IMR-90 (cell line): Measurements from ENCODE around the gene HDAC10. TPM values are rescaled to one million over a fixed set of nuclear protein-coding genes. Genes with fewer than 3 reads are reported as not detected.

Source experiments
- ATAC-seq: fragments of 200-7000 bp; cut with Tn5 transposase; 2 replicates; pipeline ENCODE4 v1.9.1; 2020; ENCODE audit warnings: low read depth, mild to moderate bottlenecking, moderate library complexity
- BruUV-seq: library from RNA; stranded (reverse); fragments of 400-500 nt; replicated peaks from 2 replicates; lab custom pipeline; 2021; lab: Mats Ljungman, UMichigan
- CTCF ChIA-PET: fragments of 300-600 bp; formaldehyde crosslinking; extraction: SDS; loops from one replicate; lab custom pipeline; 2021; ENCODE audit warnings: antibody characterized with exemption; lab: Yijun Ruan, JAX
- POLR2A ChIA-PET: fragments of 300-600 bp; sonication (Branson Sonifier 250); formaldehyde crosslinking; loops from one replicate; lab custom pipeline; 2022; ENCODE audit warnings: antibody characterized with exemption; ENCODE audit not compliant: unreplicated experiment; lab: Charles Lee
- DNase-seq: peaks from one replicate; pipeline ENCODE4 v3.0.0; 2013
- H2AFZ ChIP-seq: replicated peaks from 2 replicates; pipeline ENCODE3; 2013; ENCODE audit warnings: low read length, mild to moderate bottlenecking; ENCODE audit not compliant: poor library complexity
- H2AK5ac ChIP-seq: 2 replicates; pipeline ENCODE4 v1.6.1; 2013; ENCODE audit warnings: low read depth, low read length, inconsistent platforms
- H2AK9ac ChIP-seq: replicated peaks from 2 replicates; pipeline ENCODE3; 2013; ENCODE audit warnings: mild to moderate bottlenecking, low read depth, low read length, moderate library complexity; ENCODE audit not compliant: poor library complexity
- H2BK120ac ChIP-seq: 2 replicates; pipeline ENCODE4 v1.6.1; 2013; ENCODE audit warnings: low read depth, low read length, inconsistent platforms
- H2BK15ac ChIP-seq: 3 replicates; pipeline ENCODE4 v1.6.1; 2013; ENCODE audit warnings: low read depth, low read length, inconsistent platforms
- H2BK20ac ChIP-seq: 2 replicates; pipeline ENCODE4 v1.6.1; 2013; ENCODE audit warnings: low read depth, mild to moderate bottlenecking, inconsistent platforms, low read length, moderate library complexity
- H2BK5ac ChIP-seq: 2 replicates; pipeline ENCODE4 v1.6.1; 2013; ENCODE audit warnings: mild to moderate bottlenecking, low read depth, low read length, inconsistent platforms; ENCODE audit not compliant: poor library complexity, severe bottlenecking
- H3K14ac ChIP-seq: replicated peaks from 2 replicates; pipeline ENCODE4 v1.6.1; 2013; ENCODE audit warnings: low read depth, low read length, inconsistent platforms
- H3K18ac ChIP-seq: 2 replicates; pipeline ENCODE4 v1.6.1; 2013; ENCODE audit warnings: low read depth, low read length, control low read depth
- H3K23ac ChIP-seq: 2 replicates; pipeline ENCODE4 v1.6.1; 2013; ENCODE audit warnings: low read depth, low read length, inconsistent platforms
- H3K27ac ChIP-seq: 2 replicates; pipeline ENCODE4 v1.5.1; 2013; ENCODE audit warnings: mild to moderate bottlenecking, control low read depth, low read length; ENCODE audit not compliant: insufficient read depth
- H3K27me3 ChIP-seq: 2 replicates; pipeline ENCODE4 v1.6.1; 2013; ENCODE audit warnings: low read length; ENCODE audit not compliant: control insufficient read depth, insufficient read depth
- H3K36me3 ChIP-seq: 2 replicates; pipeline ENCODE4 v1.6.1; 2013; ENCODE audit warnings: low read length, mixed read lengths; ENCODE audit not compliant: control insufficient read depth, insufficient read depth
- H3K4ac ChIP-seq: 2 replicates; pipeline ENCODE4 v1.6.1; 2013; ENCODE audit warnings: low read depth, low read length, inconsistent platforms
- H3K4me1 ChIP-seq: 2 replicates; pipeline ENCODE4 v1.6.1; 2013; ENCODE audit warnings: low read length, mixed read lengths; ENCODE audit not compliant: control insufficient read depth, insufficient read depth
- H3K4me2 ChIP-seq: 2 replicates; pipeline ENCODE4 v1.6.1; 2013; ENCODE audit warnings: low read depth, mild to moderate bottlenecking, control low read depth, low read length, moderate library complexity
- H3K4me3 ChIP-seq: 2 replicates; pipeline ENCODE4 v1.5.1; 2013; ENCODE audit warnings: low read depth, mild to moderate bottlenecking, control low read depth, low read length, moderate library complexity; ENCODE audit not compliant: insufficient read depth
- H3K56ac ChIP-seq: 2 replicates; pipeline ENCODE4 v1.6.1; 2013; ENCODE audit warnings: low read length, inconsistent platforms; ENCODE audit not compliant: insufficient read depth; ENCODE audit errors: extremely low read depth
- H3K79me1 ChIP-seq, 2 experiments: 2 replicates each; pipeline ENCODE4 v1.6.1; 2013; ENCODE audit warnings: low read length in 2 of 2, inconsistent platforms in 1 of 2, low read depth in 1 of 2
- H3K9ac ChIP-seq: 2 replicates; pipeline ENCODE4 v1.6.1; 2013; ENCODE audit warnings: low read depth, low read length, control low read depth
- H3K9me1 ChIP-seq: 2 replicates; pipeline ENCODE4 v1.6.1; 2013; ENCODE audit warnings: low read length, inconsistent platforms; ENCODE audit not compliant: insufficient read depth
- H3K9me3 ChIP-seq: 2 replicates; pipeline ENCODE4 v1.6.1; 2013; ENCODE audit warnings: low read length; ENCODE audit not compliant: control insufficient read depth, insufficient read depth
- H4K20me1 ChIP-seq: 2 replicates; pipeline ENCODE4 v1.6.1; 2013; ENCODE audit warnings: low read length, inconsistent platforms; ENCODE audit not compliant: insufficient read depth
- H4K5ac ChIP-seq: 2 replicates; pipeline ENCODE4 v1.6.1; 2013; ENCODE audit warnings: mild to moderate bottlenecking, low read depth, low read length, control low read depth
- H4K8ac ChIP-seq, 2 experiments: 2 replicates each; pipeline ENCODE4 v1.6.1; 2013; ENCODE audit warnings: low read depth in 2 of 2, low read length in 2 of 2, control low read depth in 1 of 2, inconsistent platforms in 1 of 2
- H4K91ac ChIP-seq: 2 replicates; pipeline ENCODE4 v1.6.1; 2013; ENCODE audit warnings: low read depth, low read length, inconsistent platforms; ENCODE audit not compliant: insufficient read depth
- CEBPB ChIP-seq: IDR thresholded peaks from 2 replicates; pipeline ENCODE4 v1.6.1; 2012; ENCODE audit warnings: low read depth, low read length, improper control_type of control experiment
- CTCF ChIP-seq: conservative IDR thresholded peaks from 2 replicates; pipeline ENCODE4 v1.5.1; 2012; ENCODE audit warnings: mild to moderate bottlenecking, low read depth, low read length, improper control_type of control experiment
- ELK1 ChIP-seq: fragments of 150-350 bp; IDR thresholded peaks from 2 replicates; pipeline ENCODE4 v1.6.1; 2016; ENCODE audit warnings: low read depth, mild to moderate bottlenecking, low read length, moderate library complexity, borderline replicate concordance
- FOS ChIP-seq: fragments of 150-350 bp; IDR thresholded peaks from 2 replicates; pipeline ENCODE4 v1.6.1; 2016; ENCODE audit warnings: low read depth, low read length
- MAFK ChIP-seq: IDR thresholded peaks from 2 replicates; pipeline ENCODE4 v1.6.1; 2012; ENCODE audit warnings: low read depth, low read length, improper control_type of control experiment
- RCOR1 ChIP-seq: IDR thresholded peaks from 2 replicates; pipeline ENCODE4 v1.6.1; 2012; ENCODE audit warnings: mild to moderate bottlenecking, low read length, improper control_type of control experiment; ENCODE audit not compliant: insufficient replicate concordance
- SMC3 ChIP-seq: fragments of 150-350 bp; IDR thresholded peaks from 2 replicates; pipeline ENCODE4 v1.6.1; 2016; ENCODE audit warnings: low read depth, mild to moderate bottlenecking, antibody characterized with exemption, low read length, moderate library complexity
- USF2 ChIP-seq: fragments of 150-350 bp; IDR thresholded peaks from 2 replicates; pipeline ENCODE4 v1.6.1; 2017; ENCODE audit warnings: mild to moderate bottlenecking, antibody characterized with exemption, low read length, low read depth
- WGBS, 2 experiments: methylation state at CpG; one replicate each; pipeline versions ENCODE4 v1.1.5 to v1.1.7; 2013; ENCODE audit warnings: missing lambda C conversion rate in 2 of 2; ENCODE audit not compliant: insufficient read length in 1 of 2; ENCODE audit errors: extremely low coverage in 2 of 2; 5-methylcytosine and 5-hydroxymethylcytosine counted together
- dilution Hi-C: fragments of 300-500 bp; cut with HindIII; formaldehyde crosslinking; loops from one replicate; pipeline ENCODE4 v1.14.3; 2018; ENCODE audit warnings: low sequenced_read_pairs; ENCODE audit not compliant: unreplicated experiment
- in situ Hi-C: fragments of 300-500 bp; cut with MboI; formaldehyde crosslinking; loops from 3 replicates; pipeline ENCODE4 v1.14.3; 2019; ENCODE audit warnings: low sequenced_read_pairs, inconsistent platforms, mixed read lengths
- intact Hi-C: fragments of 100-400 bp; cut with micrococcal nuclease; formaldehyde crosslinking; loops from 2 replicates; pipeline ENCODE4 v1.10.0; 2022
- polyA plus RNA-seq, 3 experiments: library from polyadenylated mRNA; depleted of rRNA; stranded (reverse); fragments of >200 nt; gene quantifications; 2 replicates each; pipeline ENCODE4 v1.2.3, GENCODE V29; 2012; ENCODE audit warnings: low replicate concordance in 1 of 3
- total RNA-seq: library from RNA; depleted of rRNA; stranded (reverse); fragments of >200 nt; gene quantifications from 2 replicates; pipeline ENCODE4 v1.2.3, GENCODE V29; 2012

The HDAC10 gene
- total and polyA plus RNA-seq, 2 of the 4 experiments (the other 2 are of a cell fraction), result 3.9 to 35.7 TPM

GRCh38 chr22:50280708-50281383 is 29.8 kb upstream of the HDAC10 start:
- H3K9me3 ChIP-seq, result no peaks in the 10 kb centered on the region
- H2AFZ ChIP-seq, result no peak overlapping the region
- H3K4me1 ChIP-seq, result peaks cover 8% of the 10 kb centered on the region
- H3K4me2 ChIP-seq, result no peak overlapping the region
- no peak overlapping the region for H3K23ac ChIP-seq
- no peak overlapping the region for H2BK20ac ChIP-seq
- no peak overlapping the region for H3K14ac ChIP-seq
- ATAC-seq (no peak), DNase-seq (no peak)
- no peaks in the 10 kb centered on the region for H3K9me1 ChIP-seq
- 99% methylated on average over 15 of the region's 47 CpGs; no CpG with 5 or more reads in 1 of the 2 experiments for WGBS, 2 experiments
- no peak overlapping the region for H2AK9ac ChIP-seq
- H2BK5ac ChIP-seq, result no peak overlapping the region
- dilution Hi-C loops, result no loop called here
- TF ChIP-seq CTCF (no peak), FOS (no peak), USF2 (no peak), ELK1 (no peak), RCOR1 (no peak), SMC3 (no peak), MAFK (no peak), CEBPB (no peak)
- H3K79me1 ChIP-seq, result peaks cover 11 to 38% of the 10 kb centered on the region in 2 experiments; a peak in 3 of 4 replicates
- no peak overlapping the region for H2BK120ac ChIP-seq
- ChIA-PET CTCF (no interaction called here), POLR2A (no interaction called here)
- H3K4me3 ChIP-seq, result no peak overlapping the region
- peaks cover 88% of the 10 kb centered on the region for H3K36me3 ChIP-seq
- no peak overlapping the region for H3K18ac ChIP-seq
- H4K5ac ChIP-seq, result no peak overlapping the region
- H3K27ac ChIP-seq, result no peak overlapping the region
- no peak overlapping the region for H3K4ac ChIP-seq
- no peak overlapping the region for H4K91ac ChIP-seq
- no peak overlapping the region for H4K8ac ChIP-seq
- no peak overlapping the region for H2BK15ac ChIP-seq
- BruUV-seq, result TSS peak; percentile 69
- in situ Hi-C loops, result no loop called here
- intact Hi-C loops, result no loop called here
- H2AK5ac ChIP-seq, result no peak overlapping the region
- H3K9ac ChIP-seq, result no peak overlapping the region
- no peaks in the 10 kb centered on the region for H3K27me3 ChIP-seq
- H3K56ac ChIP-seq, result no peak overlapping the region
- H4K20me1 ChIP-seq, result peaks cover 37% of the 10 kb centered on the region
